Spleen (tissue), 11 donors: ENCODE data around the gene C11orf54. TPM values are rescaled to one million over a fixed set of nuclear protein-coding genes. Genes with fewer than 3 reads are reported as not detected.

Source experiments
- DNase-seq: peaks from one replicate; pipeline ENCODE4 v3.0.0-alpha.2; 2020
- H3K27ac ChIP-seq, 8 donors: fragments of 200-600 bp; sonication (generic) in 7 of 8; 1 replicate in 4 of 8; 2 replicates in 4 of 8; pipeline versions ENCODE4 v1.5.0 to v1.8.0; 2016 to 2021; ENCODE audit warnings: inconsistent platforms in 4 of 8, mild to moderate bottlenecking in 4 of 8, moderate library complexity in 1 of 8
- H3K27me3 ChIP-seq, 7 donors: fragments of 200-600 bp; sonication (generic) in 6 of 7; replicated peaks in 1 of 7; 1 replicate in 4 of 7; 2 replicates in 3 of 7; pipeline versions ENCODE4 v1.5.0 to v1.8.0; 2016 to 2021; ENCODE audit warnings: inconsistent platforms in 3 of 7, mild to moderate bottlenecking in 1 of 7
- H3K36me3 ChIP-seq, 6 donors: fragments of 200-600 bp; sonication (generic) in 5 of 6; 1 replicate in 4 of 6; 2 replicates in 2 of 6; pipeline versions ENCODE4 v1.5.0 to v1.8.0; 2016 to 2021; ENCODE audit warnings: inconsistent platforms in 2 of 6
- H3K4me1 ChIP-seq, 6 donors: fragments of 200-600 bp; sonication (generic) in 5 of 6; 1 replicate in 3 of 6; 2 replicates in 3 of 6; pipeline versions ENCODE4 v1.5.0 to v1.8.0; 2016 to 2021; ENCODE audit warnings: inconsistent platforms in 3 of 6
- H3K4me3 ChIP-seq, 8 donors: fragments of 200-600 bp; sonication (generic) in 7 of 8; 1 replicate in 4 of 8; 2 replicates in 4 of 8; pipeline versions ENCODE4 v1.5.0 to v1.8.0; 2016 to 2021; ENCODE audit warnings: inconsistent platforms in 4 of 8, mild to moderate bottlenecking in 4 of 8, moderate library complexity in 2 of 8
- H3K9me3 ChIP-seq, 8 donors: fragments of 200-600 bp; sonication (generic) in 7 of 8; 1 replicate in 4 of 8; 2 replicates in 4 of 8; pipeline versions ENCODE4 v1.5.0 to v1.8.0; 2016 to 2021; ENCODE audit warnings: inconsistent platforms in 4 of 8
- CTCF ChIP-seq, 11 experiments: fragments of 200-600 bp in 7 of 11; fragments of 450-650 bp in 4 of 11; sonication (generic) in 4 of 11; IDR thresholded peaks in 8 of 11; conservative IDR thresholded peaks in 3 of 11; 1 replicate in 7 of 11; 2 replicates in 4 of 11; pipeline versions ENCODE4 v1.4.0 to v1.8.0; 2016 to 2021; ENCODE audit warnings: antibody characterized with exemption in 11 of 11, inconsistent platforms in 4 of 11, mild to moderate bottlenecking in 1 of 11
- POLR2A ChIP-seq, 3 donors: fragments of 450-650 bp; IDR thresholded peaks; one replicate each; pipeline ENCODE4 v1.5.1; 2017; ENCODE audit warnings: antibody characterized with exemption in 3 of 3, mild to moderate bottlenecking in 1 of 3
- POLR2AphosphoS5 ChIP-seq, 3 donors: sonication (generic); formaldehyde crosslinking; IDR thresholded peaks; one replicate each; pipeline ENCODE4 v1.5.1; 2017; ENCODE audit warnings: antibody characterized with exemption in 3 of 3
- WGBS, 5 donors: extraction: QIAGEN DNeasy Blood & Tissue Kit in 3 of 5; methylation state at CpG; one replicate each; pipeline versions ENCODE4 v1.1.5 to v1.1.7; 2013 to 2018; 5-methylcytosine and 5-hydroxymethylcytosine counted together
- intact Hi-C: fragments of 100-400 bp; cut with DNase I; formaldehyde crosslinking; loops from one replicate; pipeline ENCODE4 v1.15.0; 2023; ENCODE audit warnings: low total_unique reads
- polyA plus RNA-seq, 3 donors: library from polyadenylated mRNA; stranded (reverse); fragments of 200-250 nt; gene quantifications; one replicate each; pipeline ENCODE4 v1.2.1, GENCODE V29; 2013
- total RNA-seq, 7 donors: library from RNA; depleted of rRNA in 3 of 7; stranded (reverse); fragments of >200 nt in 3 of 7; fragmentation: NEBNext Ultra II Directional in 4 of 7; extraction: Animal tissue kit (Norgen Biotek cat#: 25700) in 4 of 7; gene quantifications; one replicate each; pipeline versions ENCODE4 v1.1.0 to v1.2.1, GENCODE V29; 2016 to 2021
- donor health status: healthy with polysubstance abuse.
- donor health status: DM: no; HTN: no; CAD: no; lungs with moderate emphysema.
- donor health status: DM: no; HTN: no; CAD: no.
- donor health status: Bipolar disorder and iron deficiency.
- donor health status: healthy.
- donor health status: DM: no; HTN: no; CAD: no.
- donor health status: DM: yes; HTN: yes; CAD: no.

C11orf54 gene
- total and polyA plus RNA-seq, 10 donors, result 10.5 to 36.3 (median 24.9) TPM

DNA sequence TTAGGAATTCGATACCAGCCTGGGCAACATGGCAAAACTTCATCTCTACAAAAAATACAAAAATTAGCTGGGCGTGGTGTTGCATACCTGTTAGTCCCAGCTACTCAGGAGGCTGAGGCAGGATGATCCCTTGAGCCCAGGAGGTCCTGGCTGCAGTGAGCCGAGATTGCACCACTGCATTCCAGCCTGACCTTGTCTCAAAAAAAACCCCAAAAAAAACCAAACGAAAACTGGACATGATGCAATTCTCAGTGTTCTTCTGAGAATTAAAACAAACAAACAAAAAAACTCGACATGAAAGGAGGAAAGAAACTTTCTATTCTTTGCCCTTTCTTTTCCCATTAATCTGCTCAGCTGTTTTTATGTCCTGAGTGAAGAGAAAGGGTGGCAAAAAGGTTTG lies 50.0 kb downstream of the C11orf54 start:
- intact Hi-C loops, result loop anchor here (5.0 kb wide), 1 partner anchor 49 kb away; the partner anchor contains the start of genes C11orf54 and TAF1D
- H3K27ac ChIP-seq, result no peak overlapping the region
- no peak overlapping the region for H3K4me3 ChIP-seq
- peaks cover 3 to 28% (median 12%) of the 10 kb centered on the region in 6 donors for H3K4me1 ChIP-seq
- H3K9me3 ChIP-seq, result no peaks in the 10 kb centered on the region
- H3K36me3 ChIP-seq, result peaks cover 3 to 99% (median 81%) of the 10 kb centered on the region in 6 donors
- WGBS, 5 donors, result 88 to 96% (median 89%) methylated on average over 5 of the region's 5 CpGs
- TF ChIP-seq POLR2A (IDR thresholded peaks at IDR 0.05) (no peak), CTCF (IDR thresholded peaks at IDR 0.05 in 8 of 11, conservative IDR thresholded peaks at IDR 0.05 in 3 of 11) (no peak), POLR2AphosphoS5 (IDR thresholded peaks at IDR 0.05) (no peak)
- no peaks in the 10 kb centered on the region for H3K27me3 ChIP-seq
- no peak for DNase-seq

- Histone ChIP-seq H3K9me3 (no peaks in the 10 kb centered on the region), H3K4me3 (no peak overlapping the region), H3K27ac (no peak overlapping the region), H3K36me3 (peaks cover 6 to 100% (median 91%) of the 10 kb centered on the region in 6 donors), H3K4me1 (no peaks in the 10 kb centered on the region), H3K27me3 (no peaks in the 10 kb centered on the region)
- TF ChIP-seq POLR2A (IDR thresholded peaks at IDR 0.05), result no peak
- no peak for TF ChIP-seq CTCF (IDR thresholded peaks at IDR 0.05 in 8 of 11, conservative IDR thresholded peaks at IDR 0.05 in 3 of 11)
- TF ChIP-seq POLR2AphosphoS5 (IDR thresholded peaks at IDR 0.05), result no peak
- DNase-seq, result no peak
- intact Hi-C loops, result no loop called here
- WGBS, 5 donors, result 94 to 97% (median 96%) methylated on average over 6 of the region's 6 CpGs
These were observed 55.2 kb downstream of the C11orf54 start for GRCh38 chr11:93796441-93797231.

DNA sequence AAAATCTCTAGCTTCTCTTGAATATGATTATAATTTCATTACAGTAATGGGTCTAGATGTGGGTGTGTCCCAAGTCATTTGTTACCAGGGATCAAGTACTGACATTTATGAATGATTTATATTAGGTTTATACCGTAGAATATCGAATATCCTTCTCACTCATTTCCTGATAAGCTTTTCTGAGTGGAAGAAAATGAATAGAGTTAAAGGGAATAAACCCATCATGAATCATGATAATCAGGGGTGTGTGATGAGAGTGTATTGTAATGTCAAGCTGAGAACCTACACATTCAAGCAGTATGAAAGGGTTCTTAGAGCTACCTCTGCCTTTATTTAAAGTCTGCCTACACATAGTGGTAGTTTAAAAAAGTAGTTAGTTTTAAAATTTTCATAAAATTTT lies 59.9 kb downstream of the C11orf54 start:
- H3K4me1 ChIP-seq, result no peaks in the 10 kb centered on the region
- WGBS, 5 donors, result 76 to 87% (median 81%) methylated on average over 2 of the region's 2 CpGs
- TF ChIP-seq POLR2AphosphoS5 (IDR thresholded peaks at IDR 0.05) (no peak), POLR2A (IDR thresholded peaks at IDR 0.05) (no peak), CTCF (IDR thresholded peaks at IDR 0.05 in 8 of 11, conservative IDR thresholded peaks at IDR 0.05 in 3 of 11) (no peak)
- intact Hi-C loops, result no loop called here
- DNase-seq, result no peak
- peaks cover 7 to 100% (median 84%) of the 10 kb centered on the region in 6 donors for H3K36me3 ChIP-seq
- no peaks in the 10 kb centered on the region for H3K27me3 ChIP-seq
- no peak overlapping the region for H3K27ac ChIP-seq
- no peaks in the 10 kb centered on the region for H3K9me3 ChIP-seq
- H3K4me3 ChIP-seq, result no peak overlapping the region

DNA sequence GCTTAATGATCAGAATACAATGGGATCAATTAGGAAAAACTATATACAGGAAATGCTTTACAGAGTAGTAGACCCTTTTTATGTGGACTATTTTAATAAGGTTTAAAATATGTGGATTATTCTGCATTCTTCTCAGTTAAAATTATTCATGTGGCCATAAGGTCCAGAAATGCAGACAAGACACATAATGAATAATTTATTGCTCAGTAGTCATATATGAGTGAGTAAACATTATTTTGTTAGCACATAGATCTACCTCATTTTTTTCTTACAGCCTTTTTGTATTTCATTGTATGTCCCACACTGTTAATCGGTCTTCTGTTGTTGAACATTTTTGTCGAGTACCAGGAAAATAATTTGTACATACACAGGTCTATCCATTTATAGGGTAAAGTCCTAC lies 63.4 kb downstream of the C11orf54 start:
- 93 to 100% (median 98%) methylated on average over 2 of the region's 2 CpGs for WGBS, 5 donors
- TF ChIP-seq POLR2AphosphoS5 (IDR thresholded peaks at IDR 0.05) (no peak), POLR2A (IDR thresholded peaks at IDR 0.05) (no peak), CTCF (IDR thresholded peaks at IDR 0.05 in 8 of 11, conservative IDR thresholded peaks at IDR 0.05 in 3 of 11) (no peak)
- no peak overlapping the region for H3K4me3 ChIP-seq
- H3K4me1 ChIP-seq, result no peaks in the 10 kb centered on the region
- H3K9me3 ChIP-seq, result no peaks in the 10 kb centered on the region
- peaks cover 8 to 100% (median 84%) of the 10 kb centered on the region in 6 donors for H3K36me3 ChIP-seq
- H3K27me3 ChIP-seq, result no peaks in the 10 kb centered on the region
- H3K27ac ChIP-seq, result no peak overlapping the region
- intact Hi-C loops, result no loop called here
- DNase-seq, result no peak
